Measurements from ENCODE around the gene ADGRV1.

The ADGRV1 gene

DNA sequence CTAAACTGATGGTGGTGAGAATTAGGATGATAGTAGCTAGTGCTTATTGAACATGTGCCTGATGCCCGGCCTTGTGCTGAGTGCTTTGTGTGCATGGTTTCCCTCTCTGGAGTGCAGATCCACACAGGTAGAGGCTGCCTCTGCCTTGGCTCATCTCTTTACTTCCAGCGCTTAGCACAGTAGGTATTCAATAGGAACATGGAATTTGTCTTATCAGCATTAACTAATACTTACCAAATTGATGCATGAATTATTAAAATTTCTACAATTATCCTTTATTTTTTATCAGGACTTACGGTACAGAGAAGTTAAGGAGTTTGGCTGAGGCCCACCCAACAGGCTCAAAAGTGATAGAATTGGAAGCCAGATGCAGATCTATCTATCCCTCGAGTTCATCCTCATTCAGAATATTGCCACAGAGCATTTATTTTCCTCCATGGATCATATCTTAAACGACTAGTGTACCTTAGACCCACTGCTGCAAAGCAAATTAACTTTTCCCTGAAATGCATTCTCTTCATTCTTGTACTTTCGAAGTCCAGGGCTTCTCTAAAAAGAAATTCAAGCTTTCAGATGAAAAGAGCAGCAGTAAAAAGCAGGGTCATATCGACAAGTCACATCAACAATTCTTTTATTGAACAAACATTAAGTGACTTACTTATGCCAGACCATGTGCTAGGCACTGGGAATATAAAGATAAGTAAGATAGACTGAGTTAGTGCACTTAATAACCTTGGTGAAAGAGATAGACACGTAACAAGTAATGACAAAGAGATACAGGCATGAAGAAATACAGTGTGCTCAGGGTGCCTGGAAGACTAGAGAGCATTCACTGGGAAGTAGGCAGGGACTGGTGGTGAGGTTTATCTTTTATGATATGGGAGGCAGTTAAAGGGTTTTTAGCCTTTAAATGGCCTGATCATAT, 534.5 kb downstream of the ADGRV1 start:
- no peak for DNase-seq

DNA sequence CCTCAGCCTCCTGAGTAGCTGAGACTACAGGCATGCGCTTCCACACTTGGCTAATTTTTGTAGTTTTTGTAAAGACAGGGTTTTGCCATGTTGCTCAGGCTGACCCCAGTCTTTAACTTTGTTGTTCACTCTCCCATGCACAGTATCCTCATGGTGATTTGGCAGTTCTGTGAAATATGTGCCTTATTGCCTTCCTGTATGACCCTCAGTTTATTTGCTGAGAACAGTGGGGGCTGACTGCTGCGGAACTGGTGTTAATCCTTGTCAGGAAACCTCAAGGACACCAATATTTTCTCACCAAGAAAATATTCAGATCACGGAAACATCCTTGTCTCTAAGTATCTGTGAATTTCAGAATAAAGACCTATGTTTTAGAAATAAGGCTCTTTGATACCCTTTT, 536.7 kb downstream of the ADGRV1 start:
- no peak for DNase-seq

DNA sequence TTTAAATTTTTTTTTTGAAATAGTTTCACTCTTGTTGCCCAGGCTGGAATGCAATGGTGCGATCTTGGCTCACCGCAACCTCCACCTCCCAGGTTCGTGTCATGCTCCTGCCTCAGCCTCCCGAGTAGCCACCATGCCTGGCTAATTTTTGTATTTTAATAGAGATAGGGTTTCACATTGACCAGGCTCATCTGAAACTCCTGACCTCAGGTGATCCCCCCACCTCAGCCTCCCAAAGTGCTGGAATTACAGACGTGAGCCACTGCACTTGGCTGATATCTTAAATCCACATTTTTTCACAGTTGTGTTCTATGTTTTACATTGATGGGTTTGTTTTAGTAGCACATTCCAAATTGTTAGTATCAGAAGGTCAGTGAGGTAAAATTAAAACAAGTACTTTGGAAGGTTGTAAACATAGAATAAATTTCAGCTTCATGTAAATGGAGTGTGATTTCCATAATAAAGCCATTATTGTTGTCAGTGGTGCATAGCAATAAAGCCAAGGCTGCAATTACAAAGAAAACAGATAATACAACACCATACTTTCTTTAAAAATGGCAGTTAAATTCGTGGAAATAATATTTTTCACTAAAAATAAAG, 537.3 kb downstream of the ADGRV1 start:
- DNase-seq, result no peak

DNA sequence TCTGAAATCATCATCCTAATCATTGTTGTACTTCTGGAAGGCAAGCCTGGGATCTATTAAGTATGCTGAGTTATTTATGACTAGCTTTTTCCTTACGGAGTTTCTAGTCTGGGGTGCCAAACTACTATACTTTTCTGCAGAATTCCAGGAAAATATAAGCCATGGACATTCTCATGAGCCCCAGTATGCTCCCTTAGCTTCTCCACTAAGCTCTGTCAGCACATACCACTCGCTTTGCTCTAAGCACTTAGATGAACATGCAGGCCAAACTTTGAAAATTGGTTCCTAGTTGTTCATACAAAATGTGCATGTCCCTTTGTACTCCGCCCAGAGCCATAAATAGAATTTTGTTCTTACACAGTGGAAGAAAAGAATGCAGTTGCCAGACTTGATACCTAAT, 539.9 kb downstream of the ADGRV1 start:
- no peak for DNase-seq

DNA sequence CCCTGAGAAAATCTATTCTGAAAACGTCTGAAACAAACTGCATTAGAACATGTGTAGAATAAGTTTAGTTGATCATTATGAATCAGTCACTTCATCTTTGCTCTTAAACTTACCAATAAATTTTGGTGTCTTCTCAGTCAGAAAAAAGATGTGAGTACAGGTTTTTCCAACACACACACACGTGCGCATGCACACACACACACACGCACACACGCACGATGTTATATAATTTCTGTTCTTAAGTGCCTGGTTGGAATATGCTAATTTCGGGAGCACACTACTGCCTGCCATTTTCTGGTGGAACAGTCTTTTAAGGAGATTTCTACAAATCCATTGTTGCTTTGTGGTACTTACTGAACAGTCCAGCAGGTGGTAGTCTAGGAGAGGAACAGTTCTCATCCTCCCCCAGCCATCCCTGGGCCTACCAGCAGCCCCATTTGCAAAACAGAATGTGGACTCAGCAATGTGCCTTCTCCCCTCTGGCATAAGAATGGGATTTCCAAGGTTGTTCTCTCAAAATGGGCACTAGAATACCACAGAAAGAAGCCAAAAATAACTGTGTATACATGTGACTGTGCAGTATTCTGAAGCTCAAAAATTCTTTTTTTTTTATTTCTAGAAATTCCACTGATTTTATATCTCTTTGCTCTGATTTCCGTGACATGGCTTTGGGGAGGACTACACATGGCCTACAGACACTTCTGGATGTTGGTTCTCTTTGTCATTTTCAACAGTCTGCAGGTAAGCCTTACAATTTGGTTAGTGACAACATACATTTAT, 543.2 kb downstream of the ADGRV1 start:
- peak; percentile 23 for DNase-seq

DNA sequence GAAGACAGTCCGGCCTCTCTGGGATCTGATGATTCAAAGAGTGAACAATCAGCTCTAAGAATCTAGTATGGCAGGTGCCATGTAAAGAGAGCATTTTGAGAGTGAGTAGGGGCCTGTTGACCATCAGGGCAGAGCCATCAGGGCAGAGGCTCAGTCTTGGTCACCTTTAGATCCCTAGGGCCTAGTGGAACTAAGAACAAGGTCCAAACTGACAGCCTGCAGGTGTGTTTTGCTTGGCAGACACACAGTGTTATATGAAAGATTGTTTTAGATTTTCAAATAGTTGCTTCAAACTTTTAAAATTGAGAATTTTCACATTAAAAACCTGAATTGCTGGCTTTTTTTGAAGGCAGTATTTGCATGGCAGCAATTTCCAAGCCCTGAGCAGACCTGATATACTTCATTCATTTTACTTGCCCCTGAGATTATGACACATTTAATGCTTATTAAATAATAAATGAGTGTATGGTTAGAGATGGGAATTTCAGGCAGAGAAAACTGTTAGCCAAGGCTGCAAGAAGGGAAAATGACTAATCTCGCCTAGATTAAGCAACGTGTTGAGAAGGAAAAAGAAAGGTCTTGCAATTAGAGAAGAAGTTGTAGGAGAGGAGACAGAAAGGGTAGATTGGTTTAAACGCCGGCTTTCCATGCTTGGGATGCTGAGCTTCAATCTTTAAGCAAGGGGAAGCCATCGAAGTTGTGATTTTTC, 544.9 kb downstream of the ADGRV1 start:
- DNase-seq, result no peak

DNA sequence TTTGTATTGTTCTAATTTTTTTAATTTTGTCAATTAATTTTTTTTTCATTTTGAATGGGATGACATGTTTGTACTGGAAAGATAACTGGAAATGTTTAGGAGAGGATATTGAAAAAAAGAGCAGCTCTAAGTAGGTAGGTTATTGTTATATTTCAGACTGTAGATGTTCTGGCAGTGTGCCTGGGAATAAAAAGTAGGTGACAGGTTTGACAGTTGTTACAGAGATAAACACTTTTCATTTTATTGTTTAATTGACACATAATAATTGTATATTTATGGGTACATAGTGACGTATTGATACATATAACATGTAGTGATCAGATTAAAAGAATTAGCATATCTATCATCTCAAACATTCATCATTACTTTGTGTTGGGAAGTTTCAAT, 545.5 kb downstream of the ADGRV1 start:
- no peak for DNase-seq

DNA sequence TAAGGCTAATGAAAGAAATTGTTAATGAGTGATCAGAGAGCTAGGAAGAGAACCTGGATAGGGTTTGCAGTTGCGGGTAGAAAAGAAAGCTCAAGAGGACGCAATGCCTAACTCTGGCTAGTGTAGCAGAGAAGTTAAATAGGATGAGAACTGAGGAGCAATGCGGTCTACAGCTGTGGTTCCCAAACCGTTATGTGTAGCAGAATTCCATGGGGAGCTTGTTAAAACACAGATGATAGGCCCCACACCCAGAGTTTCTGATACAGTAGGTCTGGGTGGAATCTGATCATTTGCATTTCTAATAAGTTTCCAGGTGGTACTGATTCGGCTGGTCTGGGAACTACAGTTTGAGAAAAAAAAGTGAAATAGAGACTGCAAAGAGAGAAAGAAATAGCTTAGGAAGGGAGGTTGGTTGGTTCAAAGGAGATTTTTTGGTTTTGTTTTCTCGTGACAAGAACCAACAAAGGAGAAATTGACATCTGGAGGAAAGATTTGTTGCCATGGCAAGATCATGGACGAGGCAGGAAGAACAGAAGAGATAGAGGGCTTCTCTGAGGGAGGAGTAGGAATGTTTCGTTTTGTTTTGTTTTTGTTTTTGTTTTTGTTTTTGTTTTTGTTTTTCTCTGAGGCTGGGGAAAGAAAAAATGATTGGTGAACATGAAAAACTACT, 548.4 kb downstream of the ADGRV1 start:
- DNase-seq, result no peak

DNA sequence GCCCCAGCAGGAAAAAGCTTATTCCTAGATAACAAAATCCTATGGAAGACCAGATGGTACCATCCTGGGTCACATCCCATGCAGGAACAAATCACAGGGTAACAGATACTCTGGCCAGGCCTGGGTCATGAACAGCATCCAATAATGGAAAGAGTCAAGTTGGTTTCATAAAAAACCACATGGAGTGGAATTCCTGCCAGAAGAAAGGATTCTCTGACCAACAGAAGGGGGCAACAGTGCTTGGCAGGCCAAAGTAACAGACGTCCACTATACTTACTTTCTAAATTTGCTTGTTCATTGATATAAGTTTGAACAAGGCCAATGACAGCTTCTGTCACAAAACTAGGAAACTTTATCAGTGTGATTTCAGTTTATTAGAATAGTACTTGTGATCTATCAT, 551.0 kb downstream of the ADGRV1 start:
- no peak for DNase-seq

DNA sequence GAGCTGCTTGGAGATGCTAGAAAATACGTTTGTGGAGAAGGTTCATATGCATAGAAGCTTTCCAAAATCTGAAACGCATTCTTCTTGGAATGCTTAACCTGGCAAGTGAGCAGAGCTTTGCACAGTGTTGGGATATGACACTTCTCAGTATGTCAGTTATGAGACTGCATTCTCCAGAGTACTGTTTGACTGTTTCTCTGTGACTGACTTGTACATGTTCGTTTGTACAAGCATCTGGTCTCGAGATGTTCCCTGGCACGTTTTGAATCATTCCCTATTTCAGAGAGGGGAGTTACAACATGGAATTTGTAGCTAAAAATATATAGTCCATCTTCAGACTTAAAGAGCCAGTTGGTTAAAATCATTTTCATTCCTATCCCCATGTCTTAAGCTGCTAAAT, 552.1 kb downstream of the ADGRV1 start:
- no peak for DNase-seq

DNA sequence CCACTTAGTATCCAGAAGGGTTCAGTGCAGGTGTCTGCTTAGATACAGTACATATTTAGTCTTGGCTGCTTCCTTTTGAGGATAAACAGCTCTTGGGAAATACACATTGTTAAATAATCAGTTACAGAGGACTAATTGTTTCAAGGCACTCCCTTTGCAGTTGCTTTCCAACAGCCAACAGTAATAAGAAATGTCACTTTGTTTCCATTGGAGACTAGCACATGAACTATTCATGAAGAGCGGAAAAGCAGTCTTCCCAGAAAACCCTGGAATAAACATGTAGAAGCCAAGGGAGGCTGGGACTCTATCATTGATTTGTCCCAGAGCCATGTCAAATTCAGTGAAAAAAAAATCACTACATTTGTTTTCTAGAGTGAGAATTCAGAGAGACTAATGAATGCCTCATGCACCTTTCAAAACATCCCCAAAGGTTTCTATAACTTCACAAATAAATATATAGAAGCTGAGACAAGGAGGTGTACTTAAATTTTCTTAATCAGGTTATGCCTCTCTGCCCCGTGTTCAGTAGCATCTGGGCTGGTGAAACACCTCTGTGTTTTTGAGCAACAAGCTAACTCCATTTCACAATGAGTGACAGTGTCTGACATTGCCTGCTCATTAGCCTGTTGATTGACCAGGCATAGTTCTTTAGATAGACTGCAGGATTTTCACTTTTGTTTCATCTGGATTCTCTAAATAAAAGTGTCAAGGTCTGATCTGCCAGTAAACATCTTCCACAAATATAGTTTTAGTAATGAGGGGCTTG, 553.1 kb downstream of the ADGRV1 start:
- DNase-seq, result no peak

DNA sequence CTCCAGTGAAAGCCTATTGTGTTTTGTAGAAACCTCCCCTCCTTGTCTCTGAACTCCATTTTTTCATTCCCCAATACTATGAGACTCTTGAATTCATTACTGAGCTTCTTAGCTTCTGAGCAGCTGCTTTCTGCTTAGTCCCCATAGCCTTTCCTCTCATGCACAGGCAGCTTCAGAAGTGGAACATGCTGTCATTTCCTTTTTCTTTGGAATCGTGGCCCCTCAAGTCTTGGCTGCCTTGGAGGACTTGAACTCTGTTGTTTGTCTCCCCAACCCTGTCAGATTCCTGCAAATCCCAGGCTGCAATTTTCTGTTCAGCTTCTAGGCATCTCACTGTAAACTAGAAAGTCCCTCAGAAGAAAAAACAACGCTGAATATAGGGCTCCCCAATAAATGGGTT, 556.1 kb downstream of the ADGRV1 start:
- DNase-seq, result no peak

DNA sequence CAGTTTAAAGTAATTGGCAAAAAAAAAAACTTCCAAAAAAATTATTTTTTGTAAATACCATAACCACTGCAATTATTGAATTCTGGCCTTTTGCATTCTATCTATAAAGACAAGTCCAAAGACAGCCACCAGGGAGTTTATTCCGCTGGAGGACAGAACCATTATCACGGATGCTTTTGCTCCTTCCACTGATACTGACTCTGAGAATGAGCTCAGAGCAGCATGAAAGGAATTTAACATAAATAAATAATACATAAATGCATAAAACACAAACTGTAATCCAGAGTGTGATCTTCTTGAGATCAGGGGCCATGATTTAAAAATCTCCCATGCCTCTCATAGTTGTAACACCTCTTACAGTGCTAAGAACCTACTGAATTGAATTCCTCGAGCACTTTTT, 559.8 kb downstream of the ADGRV1 start:
- no peak for DNase-seq

DNA sequence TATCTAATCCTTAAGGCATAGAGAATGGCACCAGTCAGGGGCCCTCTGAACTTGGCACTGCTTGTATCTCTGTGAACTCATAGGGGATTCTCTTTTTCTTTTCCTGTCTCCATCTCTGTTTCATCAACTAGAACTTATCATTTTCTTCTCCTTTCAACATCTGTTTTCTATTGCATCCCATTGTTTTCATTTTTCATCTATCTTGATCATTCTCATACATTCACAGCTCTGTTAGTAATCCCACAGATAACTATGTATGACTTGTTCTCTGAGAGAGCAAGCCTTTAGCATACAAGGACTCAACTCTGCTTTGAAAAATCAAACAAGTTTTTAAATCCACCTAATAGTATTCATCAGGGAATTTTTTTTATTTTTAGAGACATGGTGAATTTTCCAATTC, 560.2 kb downstream of the ADGRV1 start:
- DNase-seq, result no peak

DNA sequence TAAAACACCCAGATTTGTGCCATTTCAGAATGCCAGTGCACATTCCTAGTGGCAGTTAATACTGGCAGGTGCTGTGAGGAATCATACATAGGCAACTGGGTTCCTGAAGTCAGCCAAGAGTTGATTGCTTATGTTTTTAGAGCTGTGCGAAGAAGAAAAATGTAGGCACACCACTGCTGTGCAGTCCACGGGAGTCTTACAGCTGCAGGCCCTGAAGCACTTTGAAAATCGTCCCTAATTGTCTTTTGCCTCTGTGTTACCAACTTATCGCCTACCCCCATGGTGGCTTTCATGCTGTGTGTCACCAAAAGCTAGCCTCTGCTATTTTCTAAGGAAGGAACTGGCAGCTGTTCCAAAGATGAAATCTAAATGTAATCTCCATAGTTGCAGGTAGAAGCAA, 560.6 kb downstream of the ADGRV1 start:
- DNase-seq, result no peak

DNA sequence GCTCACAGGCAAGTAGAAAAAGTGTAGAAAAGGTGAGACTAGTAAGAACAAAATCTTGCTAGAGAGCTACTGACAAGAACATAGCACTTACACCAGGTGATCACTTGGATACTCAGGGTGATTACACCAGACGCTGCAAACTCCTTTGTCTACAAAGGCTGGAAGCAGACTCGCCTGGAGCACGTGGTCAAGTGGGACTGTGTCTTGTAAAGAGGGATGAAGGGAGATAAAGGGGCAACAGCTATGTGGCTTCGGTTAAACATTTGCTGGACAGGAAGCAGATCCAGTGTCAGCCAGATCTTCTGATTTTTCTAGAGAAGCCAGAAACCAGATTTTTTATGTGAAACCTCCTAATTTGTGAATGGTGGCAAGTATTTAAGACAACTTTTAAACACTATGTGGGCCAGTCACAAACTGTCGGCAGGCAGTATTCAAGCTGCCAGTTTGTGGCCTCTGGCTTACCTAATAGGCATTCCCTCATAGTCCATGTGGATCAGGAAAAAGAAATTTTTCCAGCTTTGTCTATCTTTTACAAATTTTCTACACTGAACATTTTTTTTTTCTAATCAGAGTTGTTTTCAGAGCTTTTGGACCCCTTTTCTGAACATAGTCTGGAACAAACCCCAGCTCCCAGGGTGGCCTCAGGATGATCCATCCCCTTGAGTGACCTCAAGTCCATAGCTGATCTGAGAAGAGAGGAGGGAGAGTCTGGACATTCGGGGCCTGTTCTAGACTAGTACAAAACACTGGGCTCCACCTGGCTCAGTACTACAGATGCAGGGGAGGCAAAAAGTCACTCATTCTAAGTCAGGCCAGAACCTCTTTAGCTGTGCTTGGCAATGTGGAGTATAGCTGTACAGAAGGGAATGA, 561.6 kb downstream of the ADGRV1 start:
- no peak for DNase-seq

DNA sequence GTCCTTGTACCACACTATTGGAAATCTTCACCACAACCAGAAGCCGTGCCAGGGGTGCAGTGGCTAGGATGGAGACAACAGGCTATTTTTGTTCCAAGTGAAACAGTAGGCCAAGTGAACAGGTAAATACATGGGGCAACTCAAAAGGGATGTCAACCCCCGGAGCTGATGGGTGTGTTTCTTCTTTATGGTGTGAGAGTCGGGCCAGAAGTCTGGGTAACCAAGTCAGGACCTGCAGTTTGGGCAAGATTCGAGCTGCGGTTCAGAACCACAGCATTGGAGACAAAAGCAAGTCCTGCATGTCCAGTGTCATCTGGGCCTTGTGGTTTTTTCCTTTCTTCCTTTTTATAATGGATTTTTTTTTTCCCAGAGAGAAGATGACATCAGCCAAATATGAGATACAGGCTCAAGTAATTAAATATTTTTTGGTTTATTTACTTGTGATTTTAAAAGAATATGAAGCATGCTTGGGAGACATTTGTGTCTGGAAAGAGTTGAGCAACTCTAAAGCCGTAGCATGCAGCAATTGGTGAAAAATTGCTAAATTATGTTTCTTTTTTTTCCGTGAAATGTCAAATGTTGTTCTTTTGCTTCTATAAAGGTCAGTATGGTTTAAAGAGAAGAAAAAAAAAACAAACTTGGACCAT, 562.9 kb downstream of the ADGRV1 start:
- no peak for DNase-seq

DNA sequence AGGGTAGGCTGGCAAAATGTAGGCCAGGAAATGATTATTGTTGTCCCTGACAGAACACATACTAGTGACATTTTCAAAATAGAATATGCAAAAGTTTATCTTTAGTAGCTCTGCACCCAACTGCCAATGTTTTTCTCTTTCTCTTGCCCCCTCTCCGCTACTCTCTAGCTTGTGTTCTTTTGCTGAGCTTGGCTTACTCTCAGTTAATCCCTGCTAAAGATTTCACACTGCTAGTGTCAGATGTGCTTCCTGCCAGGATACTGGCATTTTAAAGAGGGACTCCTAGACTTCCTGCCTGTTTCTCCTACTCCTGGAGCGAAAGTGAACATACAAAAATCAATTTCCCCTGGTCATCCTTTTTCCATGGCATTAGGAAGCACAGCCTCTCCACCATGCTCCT, 564.1 kb downstream of the ADGRV1 start:
- no peak for DNase-seq

DNA sequence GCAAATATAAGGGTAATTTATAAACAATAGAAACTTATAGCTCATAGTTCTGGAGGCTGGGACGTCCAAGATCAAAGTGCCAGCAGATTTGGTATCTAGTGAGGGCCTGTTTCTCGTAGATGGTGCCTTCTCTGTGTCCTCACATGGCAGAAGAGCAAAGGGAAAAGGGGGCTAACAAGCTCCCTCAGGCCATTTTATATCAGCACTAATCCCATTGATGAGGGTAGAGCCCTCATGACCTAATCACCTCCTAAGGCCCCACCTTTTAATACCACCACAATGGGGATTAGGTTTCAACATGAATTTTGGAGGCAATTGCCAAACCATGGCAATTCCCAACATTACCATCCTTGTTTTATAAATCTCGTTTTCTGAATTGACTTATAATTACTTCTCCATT, 564.7 kb downstream of the ADGRV1 start:
- DNase-seq, result no peak

DNA sequence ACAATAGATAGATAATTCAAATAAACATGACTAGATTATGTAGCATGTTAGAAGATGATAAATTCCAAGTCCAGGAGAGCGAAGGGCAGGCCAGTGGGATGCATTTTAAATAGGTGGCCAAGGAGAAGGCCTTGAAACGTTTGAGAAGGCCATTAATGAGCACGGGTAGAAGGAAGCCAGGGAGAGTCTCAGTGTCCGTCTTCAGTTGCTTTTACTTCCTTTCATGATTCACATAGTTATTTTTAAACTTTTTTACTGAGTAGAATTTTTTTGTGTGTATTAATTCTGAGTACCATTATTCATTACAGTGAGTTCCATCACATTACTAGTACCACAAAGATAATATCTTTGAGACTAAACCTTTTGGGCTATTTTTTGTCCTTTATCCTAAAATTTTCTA, 565.3 kb downstream of the ADGRV1 start:
- no peak for DNase-seq

All from stimulated activated CD4-positive, alpha-beta T cell treated with anti-CD3 and anti-CD28 coated beads, Interleukin-12 subunit alpha, Interleukin-12 subunit beta, amount 100 ng/mL, for 4 hours (primary cell).